Endothelial cell of umbilical vein (primary cell): ENCODE data around the gene PMEL. TPM values are rescaled to one million over a fixed set of nuclear protein-coding genes. Genes with fewer than 3 reads are reported as not detected.
"Not testable (repeated sequence)": the region's sequence is repeated elsewhere in the genome, so short reads cannot be mapped to it uniquely, and the experiment has no call there.

Experiments
- BruUV-seq: library from RNA; stranded (reverse); fragments of 400-500 nt; replicated peaks from 2 replicates; lab custom pipeline; 2021; lab: Mats Ljungman, UMichigan
- CTCF ChIA-PET: fragments of 300-600, 350-600 bp; sonication (Branson Sonifier 250); formaldehyde crosslinking; loops from one replicate; lab custom pipeline; 2021; ENCODE audit warnings: antibody characterized with exemption, inconsistent platforms; lab: Charles Lee
- POLR2A ChIA-PET: fragments of 300-600, 350-600 bp; sonication (Branson Sonifier 250); formaldehyde crosslinking; loops from one replicate; lab custom pipeline; 2021; ENCODE audit warnings: antibody characterized with exemption, inconsistent platforms; lab: Charles Lee
- DNase-seq: peaks from one replicate; pipeline ENCODE4 v3.0.0-alpha.2; 2011; ENCODE audit warnings: low read depth, low spot score
- FAIRE-seq: peaks from 2 replicates; lab custom pipeline; 2011; peaks lifted over from hg19 to GRCh38; lab: Jason Lieb, UNC
- H2AFZ ChIP-seq: 2 replicates; pipeline ENCODE4 v1.6.0; 2012; ENCODE audit warnings: low read depth, low read length, control low read depth, inconsistent platforms
- H3K27ac ChIP-seq: 2 replicates; pipeline ENCODE4 v1.5.1; 2011; ENCODE audit warnings: low read depth, mild to moderate bottlenecking, control low read depth, low read length, moderate library complexity; ENCODE audit not compliant: insufficient read depth
- H3K27me3 ChIP-seq, 2 experiments: 2 replicates each; pipeline versions ENCODE4 v1.6.0 to v1.6.1; 2011; ENCODE audit warnings: low read length in 2 of 2, mixed read lengths in 1 of 2; ENCODE audit not compliant: control insufficient read depth in 2 of 2, insufficient read depth in 2 of 2
- H3K36me3 ChIP-seq, 2 experiments: 2 replicates in 1 of 2; 3 replicates in 1 of 2; pipeline ENCODE4 v1.5.1; 2011; ENCODE audit warnings: low read length in 2 of 2, mild to moderate bottlenecking in 1 of 2, moderate library complexity in 1 of 2; ENCODE audit not compliant: control insufficient read depth in 2 of 2, insufficient read depth in 2 of 2; ENCODE audit errors: extremely low read depth in 1 of 2
- H3K4me1 ChIP-seq: 3 replicates; pipeline ENCODE4 v1.5.1; 2011; ENCODE audit warnings: mild to moderate bottlenecking, low read length; ENCODE audit not compliant: control insufficient read depth, insufficient read depth; ENCODE audit errors: extremely low read depth
- H3K4me2 ChIP-seq: 2 replicates; pipeline ENCODE4 v1.6.1; 2011; ENCODE audit warnings: low read length, control low read depth, mixed read lengths; ENCODE audit not compliant: insufficient read depth
- H3K4me3 ChIP-seq, 3 experiments: fragments of 200-600 bp in 1 of 3; sonication (generic), shearing (Covaris generic) in 1 of 3; replicated peaks in 1 of 3; 2 replicates each; pipeline ENCODE4 v1.5.1; 2011 to 2016; ENCODE audit warnings: control low read depth in 3 of 3, low read length in 3 of 3, mild to moderate bottlenecking in 2 of 3, inconsistent platforms in 1 of 3, low read depth in 1 of 3, moderate library complexity in 1 of 3; ENCODE audit not compliant: insufficient read depth in 1 of 3
- H3K79me2 ChIP-seq: 2 replicates; pipeline ENCODE4 v1.6.0; 2012; ENCODE audit warnings: low read length, inconsistent platforms; ENCODE audit not compliant: control insufficient read depth, insufficient read depth
- H3K9ac ChIP-seq: replicated peaks from 2 replicates; pipeline ENCODE3; 2011; ENCODE audit warnings: low read length, control low read depth; ENCODE audit not compliant: insufficient read depth; ENCODE audit errors: extremely low read depth
- H3K9me1 ChIP-seq: replicated peaks from 3 replicates; pipeline ENCODE4 v1.6.0; 2011; ENCODE audit warnings: mild to moderate bottlenecking, low read length; ENCODE audit not compliant: control insufficient read depth, insufficient read depth; ENCODE audit errors: extremely low read depth
- H3K9me3 ChIP-seq: replicated peaks from 2 replicates; pipeline ENCODE4 v1.5.1; 2012; ENCODE audit warnings: low read length, inconsistent platforms; ENCODE audit not compliant: control insufficient read depth, insufficient read depth
- H4K20me1 ChIP-seq: replicated peaks from 2 replicates; pipeline ENCODE3; 2011; ENCODE audit warnings: mild to moderate bottlenecking, low read length; ENCODE audit not compliant: control insufficient read depth, insufficient read depth; ENCODE audit errors: extremely low read depth
- CTCF ChIP-seq, 2 donors: IDR thresholded peaks; 1 replicate in 1 of 2; 2 replicates in 1 of 2; pipeline ENCODE4 v1.5.1; 2011; ENCODE audit warnings: low read length in 2 of 2, mild to moderate bottlenecking in 2 of 2, moderate library complexity in 2 of 2, control low read depth in 1 of 2, inconsistent platforms in 1 of 2, low read depth in 1 of 2; ENCODE audit not compliant: insufficient read depth in 1 of 2; ENCODE audit errors: extremely low read depth in 1 of 2
- EZH2 ChIP-seq: IDR thresholded peaks from 2 replicates; pipeline ENCODE4 v1.6.1; 2012; ENCODE audit warnings: borderline replicate concordance, low read depth, mild to moderate bottlenecking, moderate library complexity, low read length, inconsistent platforms; ENCODE audit not compliant: severe bottlenecking
- FOS ChIP-seq: IDR thresholded peaks from 2 replicates; pipeline ENCODE4 v1.6.1; 2011; ENCODE audit warnings: mild to moderate bottlenecking, low read length, moderate library complexity, borderline replicate concordance; ENCODE audit not compliant: insufficient read depth
- GATA2 ChIP-seq: IDR thresholded peaks from 2 replicates; pipeline ENCODE4 v1.7.0; 2011; ENCODE audit warnings: low read depth, mild to moderate bottlenecking, moderate library complexity, mixed read lengths, low read length; ENCODE audit not compliant: insufficient read length, insufficient read depth
- JUN ChIP-seq: IDR thresholded peaks from 2 replicates; pipeline ENCODE4 v1.6.1; 2011; ENCODE audit warnings: borderline replicate concordance, low read depth; ENCODE audit not compliant: insufficient read length, insufficient read depth
- MAX ChIP-seq: IDR thresholded peaks from 2 replicates; pipeline ENCODE4 v1.6.1; 2011; ENCODE audit not compliant: insufficient read depth, insufficient read length
- MYC ChIP-seq: IDR thresholded peaks from one replicate; pipeline ENCODE4 v1.6.1; 2011; ENCODE audit warnings: mild to moderate bottlenecking, low read depth, low read length
- POLR2A ChIP-seq: IDR thresholded peaks from 2 replicates; pipeline ENCODE4 v1.6.1; 2012; ENCODE audit warnings: low read depth, mild to moderate bottlenecking, control low read depth, low read length
- POLR2AphosphoS5 ChIP-seq: IDR thresholded peaks from 2 replicates; pipeline ENCODE4 v1.6.1; 2012; ENCODE audit warnings: low read depth, mild to moderate bottlenecking, control low read depth, low read length, moderate library complexity; ENCODE audit not compliant: insufficient read depth
- dilution Hi-C: fragments of 300-500 bp; cut with MboI; formaldehyde crosslinking; loops from one replicate; pipeline ENCODE4 v1.15.0; 2019; ENCODE audit warnings: low sequenced_read_pairs; ENCODE audit not compliant: extremely low pct_ligation_motif_present
- intact Hi-C: fragments of 100-400 bp; cut with micrococcal nuclease; formaldehyde crosslinking; loops from one replicate; pipeline ENCODE4 v1.10.0; 2022
- polyA plus RNA-seq, 4 experiments: library from polyadenylated mRNA; depleted of rRNA in 3 of 4; stranded (reverse) in 3 of 4; unstranded in 1 of 4; fragments of >200 nt; gene quantifications; 2 replicates each; pipeline versions ENCODE4 v1.2.1 to v1.2.3, GENCODE V29; 2011 to 2012; ENCODE audit warnings: missing spikeins in 1 of 4
- total RNA-seq: library from RNA; stranded (reverse); gene quantifications from 2 replicates; pipeline ENCODE4 v1.2.3, GENCODE V29; 2021

The PMEL gene
- total and polyA plus RNA-seq, 2 donors (not counting 3 experiments of a cell fraction or from before 2014, with no cell fraction given): 0.51 to 0.99 TPM

- Histone ChIP-seq H3K27ac (no peak overlapping the region), H3K4me2 (no peak overlapping the region), H3K4me1 (peaks cover 9% of the 10 kb centered on the region), H3K27me3 (no peaks in the 10 kb centered on the region), H3K79me2 (peaks cover 41% of the 10 kb centered on the region), H3K9me1 (no peaks in the 10 kb centered on the region), H4K20me1 (no peaks in the 10 kb centered on the region), H3K36me3 (no peaks in the 10 kb centered on the region), H3K4me3 (no peak overlapping the region), H3K9me3 (no peaks in the 10 kb centered on the region), H3K9ac (no peak overlapping the region), H2AFZ (no peak overlapping the region)
- dilution Hi-C loops (no loop called here), intact Hi-C loops (no loop called here)
- POLR2A ChIA-PET: no interaction called here
- TF ChIP-seq POLR2A (no peak), FOS (no peak), CTCF (IDR thresholded peaks at IDR 0.05; ENCODE audit: extremely low read depth in 1 of 2, insufficient read depth in 1 of 2, low read depth in 1 of 2, low read length in 2 of 2) (no peak), GATA2 (no peak), MYC (no peak), JUN (no peak), MAX (no peak), EZH2 (no peak), POLR2AphosphoS5 (no peak)
- CTCF ChIA-PET: interaction anchor here (0.6 to 1.4 kb wide), 4 partner anchors 11 to 97 kb away, joined by 3 to 4 read pairs (median 3); no protein-coding TSS in a partner anchor
- DNase-seq: no peak
- FAIRE-seq: no peak
- BruUV-seq: no TSS peak
Observed at GRCh38 chr12:55922126-55922525, 43.7 kb downstream of the PMEL start.

- POLR2A ChIA-PET: not testable (repeated sequence)
Observed at GRCh38 chr12:55919032-55919431, 46.8 kb downstream of the PMEL start.

More at GRCh38 chr12:55919032-55919431, 46.8 kb downstream of the PMEL start:
- H3K36me3 ChIP-seq, DNase-seq, H4K20me1 ChIP-seq, H3K4me3 ChIP-seq, H3K27me3 ChIP-seq, H3K9me1 ChIP-seq, H3K9me3 ChIP-seq, CTCF ChIA-PET, dilution Hi-C loops, FAIRE-seq, H3K27ac ChIP-seq, H3K9ac ChIP-seq, H3K4me2 ChIP-seq, BruUV-seq, intact Hi-C loops, H2AFZ ChIP-seq: not testable (repeated sequence)
- H3K4me1 ChIP-seq: peaks cover 12% of the 10 kb centered on the region
- H3K79me2 ChIP-seq: peaks cover 26% of the 10 kb centered on the region
